AG04450 (cell line): ENCODE data around the gene SOX1. TPM values are rescaled to one million over a fixed set of nuclear protein-coding genes. Genes with fewer than 3 reads are reported as not detected.

ENCODE experiments used
- CTCF ChIA-PET: fragments of 300-600, 350-600 bp; formaldehyde crosslinking; extraction: SDS; loops from one replicate; lab custom pipeline; 2022; ENCODE audit warnings: antibody characterized with exemption, inconsistent platforms; lab: Charles Lee
- POLR2A ChIA-PET: fragments of 350-600 bp; formaldehyde crosslinking; extraction: SDS; loops from one replicate; lab custom pipeline; 2021; ENCODE audit warnings: antibody characterized with exemption, inconsistent platforms; lab: Yijun Ruan, JAX
- DNase-seq: peaks from one replicate; pipeline ENCODE4 v3.0.0-alpha.2; 2011; ENCODE audit warnings: low read depth, low spot score
- H3K27ac ChIP-seq: one replicate; pipeline ENCODE4 v1.5.1; 2012; ENCODE audit warnings: low read depth, low read length, control low read depth
- H3K27me3 ChIP-seq: one replicate; pipeline ENCODE4 v1.6.0; 2012; ENCODE audit warnings: low read length; ENCODE audit not compliant: control insufficient read depth, insufficient read depth
- H3K4me3 ChIP-seq: 2 replicates; pipeline ENCODE4 v1.5.1; 2011; ENCODE audit warnings: mild to moderate bottlenecking, low read depth, low read length, control low read depth
- H3K9me3 ChIP-seq: 2 replicates; pipeline ENCODE4 v1.5.1; 2012; ENCODE audit warnings: low read length; ENCODE audit not compliant: control insufficient read depth, insufficient read depth
- CTCF ChIP-seq: IDR thresholded peaks from 2 replicates; pipeline ENCODE4 v1.5.1; 2011; ENCODE audit warnings: low read depth, low read length, control low read depth, inconsistent platforms
- polyA plus RNA-seq: library from polyadenylated mRNA; depleted of rRNA; stranded (reverse); fragments of >200 nt; gene quantifications from 2 replicates; pipeline ENCODE4 v1.2.3, GENCODE V29; 2011

Gene SOX1
- polyA plus RNA-seq, 1 experiment = not detected

GRCh38 chr13:112077729-112078128 lies 10.8 kb downstream of the SOX1 start:
- H3K27ac ChIP-seq = no peak overlapping the region
- POLR2A ChIA-PET = no interaction called here
- no peak overlapping the region for H3K4me3 ChIP-seq
- peaks cover 17% of the 10 kb centered on the region for H3K27me3 ChIP-seq
- TF ChIP-seq CTCF = no peak
- DNase-seq = no peak
- H3K9me3 ChIP-seq = no peaks in the 10 kb centered on the region; the same call in 1 of the 2 replicates
- CTCF ChIA-PET = no interaction called here

GRCh38 chr13:112078216-112078615 lies 11.3 kb downstream of the SOX1 start:
- CTCF ChIA-PET = no interaction called here
- H3K27me3 ChIP-seq = peaks cover 17% of the 10 kb centered on the region

GRCh38 chr13:112078879-112079531 lies 12.1 kb downstream of the SOX1 start:
- no peak for DNase-seq
- no peak for TF ChIP-seq CTCF

More at GRCh38 chr13:112078216-112078615, 11.3 kb downstream of the SOX1 start:
- TF ChIP-seq CTCF = no peak
- POLR2A ChIA-PET = no interaction called here
- Histone ChIP-seq H3K9me3 (no peaks in the 10 kb centered on the region; the same call in 1 of the 2 replicates), H3K4me3 (no peak overlapping the region), H3K27ac (no peak overlapping the region)
- no peak for DNase-seq

GRCh38 chr13:112079696-112080095 lies 12.7 kb downstream of the SOX1 start:
- Histone ChIP-seq H3K4me3 (no peak overlapping the region), H3K27me3 (peaks cover 6% of the 10 kb centered on the region), H3K27ac (no peak overlapping the region), H3K9me3 (peaks cover 2% of the 10 kb centered on the region; the same call in 1 of the 2 replicates)
- CTCF ChIA-PET = no interaction called here
- DNase-seq = no peak
- TF ChIP-seq CTCF = no peak
- POLR2A ChIA-PET = no interaction called here

More at GRCh38 chr13:112078879-112079531, 12.1 kb downstream of the SOX1 start:
- POLR2A ChIA-PET = no interaction called here
- CTCF ChIA-PET = no interaction called here
- H3K27ac ChIP-seq = no peak overlapping the region
- H3K9me3 ChIP-seq = peaks cover 2% of the 10 kb centered on the region
- no peak overlapping the region for H3K4me3 ChIP-seq
- H3K27me3 ChIP-seq = peaks cover 12% of the 10 kb centered on the region

- no peak for DNase-seq
- ChIA-PET POLR2A (no interaction called here), CTCF (no interaction called here)
Measured at GRCh38 chr13:112083971-112084370, 17.0 kb downstream of the SOX1 start.

More at GRCh38 chr13:112083971-112084370, 17.0 kb downstream of the SOX1 start:
- Histone ChIP-seq H3K27me3 (no peaks in the 10 kb centered on the region), H3K27ac (no peak overlapping the region), H3K4me3 (no peak overlapping the region), H3K9me3 (peaks cover 16% of the 10 kb centered on the region)
- TF ChIP-seq CTCF = no peak
